ENCODE data around the gene CAV2.

GRCh38 chr7:116554911-116555310, 55.4 kb downstream of the CAV2 start:
- TF ChIP-seq CTCF (IDR thresholded peaks at IDR 0.05) (no peak), POLR2A (IDR thresholded peaks at IDR 0.05) (no peak)
